HEK293T (cell line): Measurements from ENCODE around the gene C5orf34.
A peak's percentile ranks its signal among the peaks of the same experiment; 100 is the strongest.
"Not testable (repeated sequence)": the region's sequence is repeated elsewhere in the genome, so short reads cannot be mapped to it uniquely, and the experiment has no call there.

ENCODE experiments used
- CTCF ChIA-PET: fragments of 350-600 bp; formaldehyde crosslinking; extraction: SDS; loops from one replicate; lab custom pipeline; 2021; ENCODE audit warnings: antibody characterized with exemption, inconsistent platforms; lab: Yijun Ruan, JAX
- POLR2A ChIA-PET: fragments of 350-600 bp; formaldehyde crosslinking; extraction: SDS; loops from one replicate; lab custom pipeline; 2020; ENCODE audit warnings: antibody characterized with exemption, inconsistent platforms; lab: Yijun Ruan, JAX
- DNase-seq: peaks from one replicate; pipeline ENCODE4 v3.0.0; 2012; ENCODE audit warnings: mixed read lengths; ENCODE audit errors: extremely low spot score
- ARNT ChIP-seq: fragments of 450-650 bp; IDR thresholded peaks from 2 replicates; pipeline ENCODE4 v1.6.1; 2017; ENCODE audit warnings: mild to moderate bottlenecking
- BHLHE40 ChIP-seq: fragments of 450-650 bp; IDR thresholded peaks from 2 replicates; pipeline ENCODE4 v1.6.1; 2016; ENCODE audit warnings: mild to moderate bottlenecking, moderate library complexity, borderline replicate concordance
- CTBP1 ChIP-seq: fragments of 450-650 bp; IDR thresholded peaks from 2 replicates; pipeline ENCODE4 v1.6.1; 2016; ENCODE audit warnings: borderline replicate concordance
- ELF4 ChIP-seq: fragments of 450-650 bp; IDR thresholded peaks from 2 replicates; pipeline ENCODE4 v1.6.1; 2017; ENCODE audit warnings: antibody characterized with exemption
- FOXA1 ChIP-seq: fragments of 450-650 bp; IDR thresholded peaks from 2 replicates; pipeline ENCODE4 v1.6.1; 2016; ENCODE audit warnings: mild to moderate bottlenecking
- FOXK2 ChIP-seq: fragments of 450-650 bp; IDR thresholded peaks from 2 replicates; pipeline ENCODE4 v1.6.1; 2016; ENCODE audit warnings: mild to moderate bottlenecking
- FOXM1 ChIP-seq: fragments of 450-650 bp; IDR thresholded peaks from 2 replicates; pipeline ENCODE4 v1.6.1; 2017; ENCODE audit warnings: mild to moderate bottlenecking, borderline replicate concordance
- HDGF ChIP-seq: fragments of 450-650 bp; IDR thresholded peaks from 2 replicates; pipeline ENCODE4 v1.6.1; 2017; ENCODE audit warnings: antibody characterized with exemption, borderline replicate concordance
- L3MBTL2 ChIP-seq: fragments of 450-650 bp; conservative IDR thresholded peaks from 2 replicates; pipeline ENCODE4 v1.6.1; 2016; ENCODE audit warnings: mild to moderate bottlenecking
- LEF1 ChIP-seq: fragments of 450-650 bp; IDR thresholded peaks from 2 replicates; pipeline ENCODE4 v1.6.1; 2017; ENCODE audit warnings: mild to moderate bottlenecking, borderline replicate concordance
- NFRKB ChIP-seq: fragments of 450-650 bp; IDR thresholded peaks from 2 replicates; pipeline ENCODE4 v1.6.1; 2016; ENCODE audit warnings: mild to moderate bottlenecking, moderate library complexity
- PKNOX1 ChIP-seq: fragments of 450-650 bp; IDR thresholded peaks from 2 replicates; pipeline ENCODE4 v1.6.1; 2016
- SP1 ChIP-seq: fragments of 450-650 bp; IDR thresholded peaks from 2 replicates; pipeline ENCODE4 v1.6.1; 2017
- SUZ12 ChIP-seq: fragments of 450-650 bp; IDR thresholded peaks from 2 replicates; pipeline ENCODE4 v1.6.1; 2016; ENCODE audit warnings: mild to moderate bottlenecking
- TARDBP ChIP-seq: fragments of 450-650 bp; IDR thresholded peaks from 2 replicates; pipeline ENCODE4 v1.6.1; 2016
- ZNF384 ChIP-seq: fragments of 450-650 bp; IDR thresholded peaks from 2 replicates; pipeline ENCODE4 v1.6.1; 2016

The C5orf34 gene

GRCh38 chr5:43555895-43556606, 41.1 kb upstream of the C5orf34 start:
- DNase-seq: peak; percentile 41
- ChIA-PET POLR2A (interaction anchor here (0.8 to 2.8 kb wide), 4 partner anchors 32 to 72 kb away, joined by 3 to 13 read pairs (median 8); partner anchors contain the start of genes C5orf34, NNT and TMEM267), CTCF (interaction anchor here (1.2 to 1.5 kb wide), 2 partner anchors 41 to 76 kb away, joined by 3 to 4 read pairs; partner anchors contain the start of gene C5orf34)

GRCh38 chr5:43554497-43554896, 39.5 kb upstream of the C5orf34 start:
- ChIA-PET CTCF (no interaction called here), POLR2A (interaction anchor here (2.4 to 2.8 kb wide), 2 partner anchors 39 to 70 kb away, joined by 11 to 13 read pairs; partner anchors contain the start of genes C5orf34 and TMEM267)
- DNase-seq: no peak
- TF ChIP-seq HDGF (no peak), CTBP1 (no peak), L3MBTL2 (no peak), FOXK2 (no peak), SUZ12 (no peak), SP1 (no peak), FOXA1 (no peak), TARDBP (no peak), ZNF384 (no peak), ARNT (no peak), ELF4 (no peak), FOXM1 (no peak), BHLHE40 (no peak), NFRKB (no peak), PKNOX1 (no peak), LEF1 (no peak)

More at GRCh38 chr5:43555895-43556606, 41.1 kb upstream of the C5orf34 start:
- TF ChIP-seq ZNF384: no peak; the same call in 1 of the 2 replicates
- TF ChIP-seq ARNT: no peak
- no peak for TF ChIP-seq LEF1
- no peak for TF ChIP-seq SP1
- TF ChIP-seq FOXM1: no peak
- no peak for TF ChIP-seq FOXA1
- TF ChIP-seq TARDBP: no peak
- no peak for TF ChIP-seq HDGF
- TF ChIP-seq NFRKB: no peak
- no peak for TF ChIP-seq FOXK2

GRCh38 chr5:43553381-43553780, 38.4 kb upstream of the C5orf34 start:
- ChIA-PET POLR2A (interaction anchor here (1.0 kb wide), 1 partner anchor 70 kb away, joined by 4 read pairs; the partner anchor contains the start of gene TMEM267), CTCF (no interaction called here)
- TF ChIP-seq PKNOX1: no peak
- no peak for TF ChIP-seq SP1
- TF ChIP-seq ARNT: no peak
- no peak for TF ChIP-seq LEF1
- no peak for TF ChIP-seq HDGF
- no peak for TF ChIP-seq BHLHE40
- no peak for TF ChIP-seq TARDBP
- no peak for TF ChIP-seq FOXK2
- no peak for TF ChIP-seq ELF4
- TF ChIP-seq FOXM1: no peak
- no peak for TF ChIP-seq ZNF384
- no peak for TF ChIP-seq SUZ12
- no peak for TF ChIP-seq NFRKB
- TF ChIP-seq CTBP1: no peak
- TF ChIP-seq FOXA1: no peak
- TF ChIP-seq L3MBTL2: no peak
- no peak for DNase-seq

- DNase-seq: no peak
- CTCF ChIA-PET: no interaction called here
- no peak for TF ChIP-seq SUZ12
- no peak for TF ChIP-seq L3MBTL2
- TF ChIP-seq NFRKB: no peak
- TF ChIP-seq FOXM1: no peak
- no peak for TF ChIP-seq ZNF384
- TF ChIP-seq TARDBP: no peak
- no peak for TF ChIP-seq FOXA1
- TF ChIP-seq HDGF: no peak
- TF ChIP-seq PKNOX1: no peak
- POLR2A ChIA-PET: no interaction called here
Measured at GRCh38 chr5:43551731-43552130, 36.8 kb upstream of the C5orf34 start.

GRCh38 chr5:43549272-43549671, 34.3 kb upstream of the C5orf34 start:
- POLR2A ChIA-PET, DNase-seq, CTCF ChIA-PET: not testable (repeated sequence)

GRCh38 chr5:43548358-43548757, 33.4 kb upstream of the C5orf34 start:
- ChIA-PET CTCF (no interaction called here), POLR2A (no interaction called here)
- TF ChIP-seq NFRKB: no peak
- no peak for TF ChIP-seq PKNOX1
- no peak for TF ChIP-seq ELF4
- no peak for TF ChIP-seq CTBP1
- no peak for TF ChIP-seq SP1
- TF ChIP-seq FOXK2: no peak
- TF ChIP-seq FOXM1: no peak
- no peak for TF ChIP-seq FOXA1
- TF ChIP-seq SUZ12: no peak
- TF ChIP-seq ZNF384: no peak
- TF ChIP-seq L3MBTL2: no peak
- no peak for TF ChIP-seq BHLHE40
- no peak for DNase-seq
